H9 (cell line): ENCODE measurements around the gene FRAS1. TPM values are rescaled to one million over a fixed set of nuclear protein-coding genes. Genes with fewer than 3 reads are reported as not detected.

Experiments used
- DNase-seq: peaks from one replicate; pipeline ENCODE4 v3.0.0-alpha.2; 2017
- H2AFZ ChIP-seq: one replicate; pipeline ENCODE4 v1.6.1; 2013; ENCODE audit warnings: mild to moderate bottlenecking, low read length, control low read depth, moderate library complexity
- H2AK5ac ChIP-seq: 2 replicates; pipeline ENCODE4 v1.6.1; 2013; ENCODE audit warnings: low read length, control low read depth, mixed read lengths; ENCODE audit not compliant: insufficient read length
- H2BK120ac ChIP-seq: one replicate; pipeline ENCODE4 v1.6.1; 2013; ENCODE audit warnings: low read depth, mild to moderate bottlenecking, low read length, control low read depth, inconsistent platforms; ENCODE audit not compliant: poor library complexity, severe bottlenecking
- H2BK12ac ChIP-seq: 2 replicates; pipeline ENCODE4 v1.6.1; 2013; ENCODE audit warnings: low read length, control low read depth, mixed read lengths, low read depth; ENCODE audit not compliant: insufficient read length
- H2BK15ac ChIP-seq: 2 replicates; pipeline ENCODE4 v1.6.1; 2013; ENCODE audit warnings: low read depth, low read length, control low read depth
- H2BK20ac ChIP-seq: one replicate; pipeline ENCODE4 v1.6.1; 2013; ENCODE audit warnings: low read depth, mild to moderate bottlenecking, low read length, control low read depth, inconsistent platforms; ENCODE audit not compliant: poor library complexity, severe bottlenecking
- H2BK5ac ChIP-seq: 2 replicates; pipeline ENCODE4 v1.6.1; 2013; ENCODE audit warnings: low read length, control low read depth, mixed read lengths; ENCODE audit not compliant: insufficient read length
- H3K14ac ChIP-seq: 2 replicates; pipeline ENCODE4 v1.6.1; 2013; ENCODE audit warnings: low read length, control low read depth; ENCODE audit not compliant: insufficient read depth
- H3K18ac ChIP-seq: 2 replicates; pipeline ENCODE4 v1.6.1; 2013; ENCODE audit warnings: low read depth, mild to moderate bottlenecking, mixed read lengths, low read length, control low read depth; ENCODE audit not compliant: insufficient read length
- H3K23ac ChIP-seq: 2 replicates; pipeline ENCODE4 v1.6.1; 2013; ENCODE audit warnings: low read length, control low read depth, mixed read lengths, low read depth; ENCODE audit not compliant: insufficient read length
- H3K23me2 ChIP-seq: 2 replicates; pipeline ENCODE4 v1.6.1; 2013; ENCODE audit warnings: low read depth, mild to moderate bottlenecking, mixed read lengths, low read length, control low read depth; ENCODE audit not compliant: insufficient read length, poor library complexity, severe bottlenecking
- H3K27ac ChIP-seq: 2 replicates; pipeline ENCODE4 v1.5.1; 2013; ENCODE audit warnings: low read length, control low read depth, mixed read lengths, low read depth; ENCODE audit not compliant: insufficient read length
- H3K27me3 ChIP-seq: 2 replicates; pipeline ENCODE4 v1.6.1; 2013; ENCODE audit warnings: low read length, control low read depth, inconsistent platforms; ENCODE audit not compliant: insufficient read depth
- H3K4ac ChIP-seq: 2 replicates; pipeline ENCODE4 v1.6.1; 2013; ENCODE audit warnings: low read depth, mild to moderate bottlenecking, control low read depth, inconsistent platforms, low read length, moderate library complexity
- H3K4me1 ChIP-seq: 2 replicates; pipeline ENCODE4 v1.6.1; 2013; ENCODE audit warnings: low read length, control low read depth, inconsistent platforms; ENCODE audit not compliant: insufficient read depth
- H3K4me2 ChIP-seq: 2 replicates; pipeline ENCODE4 v1.6.1; 2013; ENCODE audit warnings: low read length, control low read depth, mixed read lengths; ENCODE audit not compliant: insufficient read length, insufficient read depth
- H3K56ac ChIP-seq: 2 replicates; pipeline ENCODE4 v1.6.1; 2013; ENCODE audit warnings: low read depth, mild to moderate bottlenecking, mixed read lengths, low read length, control low read depth; ENCODE audit not compliant: insufficient read length
- H3K79me1 ChIP-seq: 2 replicates; pipeline ENCODE4 v1.6.1; 2013; ENCODE audit warnings: low read depth, mild to moderate bottlenecking, moderate library complexity, low read length, control low read depth, inconsistent platforms; ENCODE audit not compliant: insufficient read depth, poor library complexity, severe bottlenecking
- H3K79me2 ChIP-seq: 2 replicates; pipeline ENCODE4 v1.6.1; 2013; ENCODE audit warnings: low read length, control low read depth, inconsistent platforms; ENCODE audit not compliant: insufficient read depth
- H3K9ac ChIP-seq: 2 replicates; pipeline ENCODE4 v1.6.1; 2013; ENCODE audit warnings: low read length, control low read depth, mixed read lengths; ENCODE audit not compliant: insufficient read length; ENCODE audit errors: extremely low read depth
- H3K9me3 ChIP-seq: one replicate; pipeline ENCODE4 v1.6.1; 2013; ENCODE audit warnings: low read depth, low read length, inconsistent platforms; ENCODE audit not compliant: control insufficient read depth
- H3T11ph ChIP-seq: one replicate; pipeline ENCODE4 v1.6.1; 2013; ENCODE audit warnings: mild to moderate bottlenecking, low read length, control low read depth, inconsistent platforms
- H4K20me1 ChIP-seq: one replicate; pipeline ENCODE4 v1.6.1; 2013; ENCODE audit not compliant: control insufficient read depth, insufficient read length, insufficient read depth
- H4K5ac ChIP-seq: 2 replicates; pipeline ENCODE4 v1.6.1; 2013; ENCODE audit warnings: low read depth, mild to moderate bottlenecking, mixed read lengths, low read length, control low read depth; ENCODE audit not compliant: insufficient read length
- H4K8ac ChIP-seq: replicated peaks from 2 replicates; pipeline ENCODE4 v1.6.1; 2013; ENCODE audit warnings: low read length, control low read depth, mixed read lengths, low read depth; ENCODE audit not compliant: insufficient read length
- H4K91ac ChIP-seq: 2 replicates; pipeline ENCODE4 v1.6.1; 2013; ENCODE audit warnings: low read depth, mild to moderate bottlenecking, moderate library complexity, mixed read lengths, low read length, control low read depth; ENCODE audit not compliant: insufficient read length
- H3K27ac Mint-ChIP-seq, 3 experiments: 2 replicates in 2 of 3; 3 replicates in 1 of 3; pipeline ENCODE4 v1.8.0; 2020 to 2021; ENCODE audit warnings: mixed read lengths in 3 of 3, mild to moderate bottlenecking in 1 of 3, moderate library complexity in 1 of 3
- H3K27me3 Mint-ChIP-seq: 2 replicates; pipeline ENCODE4 v1.8.0; 2021; ENCODE audit warnings: low read depth, mild to moderate bottlenecking, moderate library complexity, mixed read lengths
- H3K36me3 Mint-ChIP-seq, 3 experiments: 2 replicates in 2 of 3; 3 replicates in 1 of 3; pipeline ENCODE4 v1.8.0; 2020 to 2021; ENCODE audit warnings: low read depth in 3 of 3, mixed read lengths in 3 of 3; ENCODE audit not compliant: insufficient read depth in 1 of 3
- H3K4me1 Mint-ChIP-seq, 2 experiments: 2 replicates each; pipeline ENCODE4 v1.8.0; 2020; ENCODE audit warnings: mixed read lengths in 2 of 2
- H3K4me3 Mint-ChIP-seq, 2 experiments: 2 replicates in 1 of 2; 3 replicates in 1 of 2; pipeline ENCODE4 v1.8.0; 2020 to 2021; ENCODE audit warnings: mild to moderate bottlenecking in 2 of 2, mixed read lengths in 2 of 2, moderate library complexity in 1 of 2
- H3K9me3 Mint-ChIP-seq, 2 experiments: 2 replicates in 1 of 2; 3 replicates in 1 of 2; pipeline ENCODE4 v1.8.0; 2020; ENCODE audit warnings: mild to moderate bottlenecking in 2 of 2, mixed read lengths in 2 of 2, moderate library complexity in 1 of 2
- CTCF ChIP-seq: fragments of 200-600 bp; sonication (generic); conservative IDR thresholded peaks from 3 replicates; pipeline ENCODE4 v1.8.0; 2021; ENCODE audit warnings: antibody characterized with exemption, mild to moderate bottlenecking
- WGBS: extraction: QIAGEN DNeasy Blood & Tissue Kit; methylation state at CpG from one replicate; pipeline ENCODE4 v1.1.7; 2013; ENCODE audit warnings: missing lambda C conversion rate, low lambda C conversion rate, mixed read lengths; ENCODE audit not compliant: insufficient read length; ENCODE audit errors: extremely low coverage; 5-methylcytosine and 5-hydroxymethylcytosine counted together
- total RNA-seq: library from RNA; stranded (reverse); gene quantifications from 2 replicates; pipeline ENCODE4 v1.2.1, GENCODE V29; 2021

The FRAS1 gene
- total RNA-seq, 1 experiment from 2014 or later, result 58.5 TPM

GRCh38 chr4:78222575-78223186 lies 165.6 kb downstream of the FRAS1 start:
- H3K4me1 Mint-ChIP-seq, result peaks cover 30 to 39% of the 10 kb centered on the region in 2 experiments
- Histone ChIP-seq H3K79me2 (peaks cover 11% of the 10 kb centered on the region; the same call in 1 of the 2 replicates), H3K56ac (no peak overlapping the region), H3K79me1 (peaks cover 5% of the 10 kb centered on the region), H3K4ac (no peak overlapping the region), H3K9me3 (no peaks in the 10 kb centered on the region), H4K5ac (no peak overlapping the region), H3K23me2 (no peaks in the 10 kb centered on the region), H3T11ph (no peak overlapping the region), H2AK5ac (no peak overlapping the region), H2AFZ (no peak overlapping the region), H3K4me1 (peaks cover 19% of the 10 kb centered on the region), H4K8ac (no peak overlapping the region), H3K23ac (no peak overlapping the region), H4K20me1 (no peaks in the 10 kb centered on the region), H3K27me3 (no peaks in the 10 kb centered on the region), H2BK120ac (no peak overlapping the region), H2BK12ac (no peak overlapping the region), H2BK5ac (no peak overlapping the region), H3K27ac (peak overlapping the region; percentile 55), H3K9ac (no peak overlapping the region), H4K91ac (no peak overlapping the region), H3K4me2 (peak overlapping the region; percentile 35), H3K14ac (no peak overlapping the region), H2BK15ac (no peak overlapping the region), H3K18ac (no peak overlapping the region), H2BK20ac (no peak overlapping the region)
- peak; percentile 36 for DNase-seq
- no peak; the same call in 2 of the 3 replicates for TF ChIP-seq CTCF
- H3K27ac Mint-ChIP-seq, result peak overlapping the region; percentile 13 to 74 (median 59); a peak in 6 of 7 replicates
- H3K9me3 Mint-ChIP-seq, result peaks cover 8 to 10% of the 10 kb centered on the region in 2 experiments
- no CpG with 5 or more reads among the region's 8 CpGs for WGBS
- peaks cover 10 to 16% (median 11%) of the 10 kb centered on the region in 3 experiments for H3K36me3 Mint-ChIP-seq
- peak overlapping the region; percentile 32 to 60 for H3K4me3 Mint-ChIP-seq
- H3K27me3 Mint-ChIP-seq, result no peaks in the 10 kb centered on the region
